Activated CD8-positive, alpha-beta memory T cell treated with anti-CD3 and anti-CD28 coated beads, Interleukin-2, amount 50 U/mL, for 1 hour (primary cell): Measurements from ENCODE around the gene YPEL2.

Experiments used
- DNase-seq: peaks from one replicate; pipeline ENCODE4 v3.0.0-alpha.2; 2020; ENCODE audit errors: extremely low read depth

The YPEL2 gene

DNA sequence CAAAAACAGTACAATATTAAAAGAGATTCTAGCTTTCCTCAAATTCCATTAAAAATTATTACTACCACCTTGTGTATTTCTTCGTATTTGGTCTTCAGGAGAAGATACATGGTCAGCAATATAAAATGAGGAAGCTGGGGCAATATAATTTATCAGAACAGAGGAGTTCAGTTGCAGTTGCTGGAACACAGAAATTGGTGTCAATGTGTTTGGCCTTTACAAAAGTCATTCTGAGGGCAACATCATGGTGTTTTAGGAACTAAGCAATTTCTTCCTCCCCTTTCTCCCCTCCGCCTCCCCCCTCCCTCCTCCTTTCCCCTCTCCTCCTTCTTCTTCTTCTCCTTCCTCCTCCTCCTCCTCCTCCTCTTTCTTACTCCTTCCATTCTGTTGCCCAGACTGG, 102.1 kb downstream of the YPEL2 start:
- no peak for DNase-seq

GRCh38 chr17:59434429-59434828, 103.0 kb downstream of the YPEL2 start:
- no peak for DNase-seq

- no peak for DNase-seq
Observed at GRCh38 chr17:59435238-59435637, 103.8 kb downstream of the YPEL2 start.

GRCh38 chr17:59436900-59437299, 105.4 kb downstream of the YPEL2 start:
- DNase-seq: no peak

DNA sequence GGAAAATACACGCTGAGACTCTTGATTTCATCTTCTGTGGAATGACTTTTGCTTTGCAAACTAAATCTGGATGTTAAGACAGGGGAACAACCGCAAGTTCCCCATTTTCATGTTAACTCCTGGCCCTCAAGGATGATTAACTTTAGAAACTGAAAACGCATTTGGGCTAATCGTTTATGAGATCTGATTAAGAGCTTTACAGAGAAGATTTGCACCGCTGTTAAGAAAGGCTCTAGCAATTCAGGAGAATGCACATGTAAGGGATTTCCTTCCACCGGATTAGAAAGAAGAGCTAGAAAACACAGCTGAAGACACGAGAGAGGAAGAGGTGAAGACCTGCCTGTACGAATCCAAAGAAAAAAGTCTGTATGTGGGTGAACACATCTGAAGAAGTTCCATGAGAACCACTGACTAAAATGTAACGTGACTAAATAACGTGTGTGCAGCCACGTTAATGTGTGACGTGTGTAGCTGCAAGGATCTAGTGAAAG, 106.4 kb downstream of the YPEL2 start:
- no peak for DNase-seq

DNA sequence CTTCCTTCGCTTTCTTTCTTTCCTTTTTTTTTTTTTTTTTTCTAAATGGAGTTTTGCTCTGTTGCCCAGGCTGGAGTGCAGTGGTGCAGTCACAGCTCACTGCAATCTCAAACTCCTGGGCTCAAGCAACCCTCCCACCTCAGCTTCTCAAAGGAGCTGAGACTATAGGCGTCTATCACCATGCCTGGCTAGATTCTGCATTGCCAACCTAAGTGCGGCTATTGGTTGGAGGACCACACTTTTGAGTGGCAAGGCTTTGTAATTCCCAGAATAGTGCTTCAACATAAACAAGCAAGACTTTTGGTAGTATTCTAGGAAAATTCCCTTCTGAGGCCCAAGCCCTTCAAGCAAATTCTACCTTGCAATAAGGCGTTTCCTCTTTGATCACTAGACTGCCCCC, 107.8 kb downstream of the YPEL2 start:
- DNase-seq: no peak

DNA sequence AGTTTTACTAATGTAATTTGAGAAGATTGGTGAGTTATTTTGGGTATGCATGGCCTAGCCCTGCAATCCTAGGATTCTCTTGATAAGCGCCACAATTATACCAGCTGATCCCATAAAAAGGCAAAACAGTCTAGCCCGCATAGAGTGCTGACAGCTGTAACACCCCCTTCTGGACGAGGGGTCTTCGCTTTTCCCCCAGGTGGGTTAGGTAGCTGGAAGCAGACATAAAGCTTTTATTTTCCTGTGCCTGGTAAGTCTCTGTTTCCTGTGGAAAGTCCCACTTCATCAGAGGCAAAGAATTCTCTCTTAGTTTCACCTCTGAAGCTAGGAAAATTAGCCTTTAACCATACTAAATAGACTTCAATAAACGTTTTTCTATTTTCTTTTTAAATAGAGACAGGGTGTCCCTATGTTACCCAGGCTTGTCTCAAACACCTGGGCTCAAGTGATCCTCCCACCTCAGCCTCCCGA, 108.3 kb downstream of the YPEL2 start:
- DNase-seq: no peak

DNA sequence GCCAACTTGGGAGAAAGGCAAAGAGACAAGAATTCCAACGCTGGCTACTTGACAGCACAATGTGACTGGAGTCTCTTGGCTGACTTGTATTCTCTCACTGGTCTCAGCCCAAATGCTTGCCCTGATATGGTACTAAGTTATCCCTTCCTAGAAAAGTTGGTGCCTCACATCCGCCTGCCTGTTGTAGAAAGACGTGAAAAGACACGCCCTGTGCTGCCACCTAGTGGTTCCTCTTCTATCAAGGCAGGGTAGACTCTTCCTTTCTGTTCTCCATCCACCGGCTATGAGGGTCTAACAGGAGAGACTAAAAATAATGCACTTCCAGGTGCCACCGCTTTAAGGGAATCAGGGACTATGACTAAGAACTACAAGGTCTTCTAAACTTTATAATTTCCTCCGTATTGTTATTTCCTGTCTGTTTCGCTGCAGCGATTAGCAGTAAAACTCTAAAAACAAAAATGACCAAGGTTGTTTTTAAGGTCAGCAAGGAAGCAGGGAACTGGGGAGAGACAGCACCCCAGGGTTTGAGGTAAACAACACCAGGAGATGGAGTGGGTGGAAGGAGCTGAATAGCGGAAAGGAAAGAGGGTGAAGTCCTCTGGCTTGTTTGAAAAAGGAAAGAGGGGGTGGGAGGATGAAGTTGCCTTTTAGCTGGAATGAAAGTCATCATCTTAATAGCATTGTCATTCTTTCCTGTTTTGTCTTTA, 109.5 kb downstream of the YPEL2 start:
- peak; percentile 72 for DNase-seq

GRCh38 chr17:59441464-59442096, 110.1 kb downstream of the YPEL2 start:
- no peak for DNase-seq

DNA sequence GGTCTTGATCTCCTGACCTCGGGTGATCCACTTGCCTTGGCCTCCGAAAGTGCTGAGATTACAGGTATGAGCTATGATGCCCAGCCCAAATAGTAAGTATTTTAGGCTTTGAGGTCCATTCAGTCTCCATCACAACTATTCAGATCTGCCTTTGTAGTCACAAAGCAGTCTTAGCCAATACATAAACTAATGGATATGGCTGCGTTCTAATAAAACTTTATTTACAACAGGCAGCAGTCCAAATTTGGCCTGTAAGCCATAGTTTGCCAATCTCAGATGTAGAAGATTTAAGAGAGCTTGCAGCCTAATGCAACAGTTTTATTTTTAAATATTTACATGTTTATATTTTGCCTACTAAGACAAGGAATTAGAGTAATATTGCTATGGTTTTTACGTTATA, 111.7 kb downstream of the YPEL2 start:
- DNase-seq: no peak
